ENCODE measurements around the gene ERMAP.
"Not testable (repeated sequence)": the region's sequence is repeated elsewhere in the genome, so short reads cannot be mapped to it uniquely, and the experiment has no call there.

The ERMAP gene

DNA sequence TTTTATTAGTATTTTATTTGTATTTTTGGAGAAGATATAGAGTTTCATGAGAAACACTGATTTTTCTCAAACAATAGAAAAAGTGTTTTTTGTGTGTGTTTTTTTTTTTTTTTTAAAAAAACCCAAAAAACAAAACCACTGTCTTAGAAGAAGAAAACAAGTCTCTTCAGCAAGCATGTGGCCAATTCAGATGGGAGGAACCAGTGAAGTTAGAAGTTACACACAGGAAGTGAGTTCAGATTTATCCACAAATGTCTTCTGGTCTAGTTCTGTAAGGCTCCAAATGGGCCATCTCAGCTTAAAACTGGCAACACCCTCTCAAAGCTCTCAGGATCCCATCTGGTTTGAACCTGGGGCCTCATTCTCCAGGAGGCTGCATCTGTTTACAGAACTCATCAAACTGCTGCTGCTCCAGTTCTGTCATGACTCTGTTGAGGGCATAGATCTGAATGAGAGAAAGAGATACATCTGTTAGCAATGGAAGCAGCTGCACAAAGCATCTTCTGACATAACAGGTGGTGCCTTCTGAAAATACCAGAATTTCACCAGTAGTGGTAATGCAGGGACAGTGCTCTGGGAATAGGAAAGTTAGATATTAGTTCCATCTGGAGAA is 9.8 kb upstream of the ERMAP start:
- peak; percentile 79 for DNase-seq

GRCh38 chr1:42814815-42815214 is 2.1 kb upstream of the ERMAP start:
- DNase-seq = not testable (repeated sequence)

DNA sequence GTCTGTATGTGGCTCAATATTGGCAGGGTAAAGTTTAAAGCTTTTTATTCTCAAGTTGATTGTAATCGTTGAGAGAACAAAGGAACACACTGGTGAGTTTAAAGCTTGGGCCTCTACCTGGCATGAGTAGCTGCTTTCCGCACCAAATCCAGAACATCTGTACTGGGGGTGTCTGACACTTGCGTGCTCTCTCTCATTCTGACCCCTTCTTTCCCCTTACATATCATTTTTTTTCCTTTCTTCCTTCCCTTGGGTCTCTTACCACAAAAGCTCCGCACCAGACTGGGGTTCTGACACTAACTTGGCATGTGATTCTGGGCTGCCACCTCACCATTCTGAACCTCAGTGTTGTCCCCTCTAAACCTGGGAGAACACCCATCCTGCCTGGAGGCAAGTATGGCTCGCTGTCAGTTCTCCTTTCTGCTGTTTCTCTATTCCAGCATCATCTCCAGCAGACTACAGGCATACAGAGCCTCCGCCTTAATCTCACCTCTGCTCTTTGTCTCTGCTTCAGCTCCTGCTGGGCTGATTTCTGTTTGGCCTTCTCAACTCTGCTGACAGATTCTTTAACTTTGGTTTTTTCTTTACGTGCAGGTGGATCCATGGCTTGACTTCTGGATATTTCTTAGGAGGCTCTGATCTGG is 859 bp upstream of the ERMAP start:
- no peak for DNase-seq

DNA sequence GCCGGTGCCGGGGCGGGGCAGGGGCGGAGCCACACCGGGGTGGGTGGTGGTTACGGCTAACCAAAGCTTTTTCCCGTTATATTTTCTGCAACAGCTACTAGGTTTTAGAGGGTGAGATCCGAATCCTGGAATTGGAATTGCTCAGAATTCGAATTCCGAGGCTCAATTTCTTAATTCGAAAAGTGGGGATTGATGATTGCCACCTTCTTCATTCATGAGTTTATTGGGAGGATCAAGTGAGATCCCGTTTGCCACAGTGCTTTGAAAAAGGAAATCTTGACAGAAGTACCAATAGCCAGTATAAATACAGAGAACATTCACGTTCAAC is 482 bp downstream of the ERMAP start:
- DNase-seq = no peak

GRCh38 chr1:42817976-42818375 is 1.1 kb downstream of the ERMAP start:
- DNase-seq = no peak

DNA sequence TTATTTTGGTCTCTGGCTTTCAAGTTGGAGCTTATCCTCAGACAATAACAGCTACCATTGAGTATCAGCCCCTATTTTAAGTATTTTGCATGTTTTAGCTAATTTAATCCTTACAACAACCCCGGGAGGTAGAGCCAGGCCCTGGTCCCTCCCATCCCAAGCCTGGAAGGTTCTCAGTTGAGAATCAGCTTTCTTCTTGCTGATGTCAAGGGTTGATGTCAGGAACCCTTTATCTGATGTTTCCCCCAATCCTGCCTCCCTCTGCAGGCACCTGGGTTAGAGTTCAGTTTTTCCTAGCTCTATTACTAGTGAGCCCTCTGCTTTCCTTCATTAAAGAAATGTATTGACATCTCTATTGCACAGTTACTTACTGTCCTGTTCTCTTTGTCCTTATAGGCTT is 3.9 kb downstream of the ERMAP start:
- no peak for DNase-seq

GRCh38 chr1:42821690-42822089 is 4.8 kb downstream of the ERMAP start:
- no peak for DNase-seq

- no peak for DNase-seq
Measured at GRCh38 chr1:42822800-42823392, 6.0 kb downstream of the ERMAP start.

GRCh38 chr1:42824481-42825035 is 7.6 kb downstream of the ERMAP start:
- no peak for DNase-seq

GRCh38 chr1:42825036-42825851 is 8.3 kb downstream of the ERMAP start:
- no peak for DNase-seq

DNA sequence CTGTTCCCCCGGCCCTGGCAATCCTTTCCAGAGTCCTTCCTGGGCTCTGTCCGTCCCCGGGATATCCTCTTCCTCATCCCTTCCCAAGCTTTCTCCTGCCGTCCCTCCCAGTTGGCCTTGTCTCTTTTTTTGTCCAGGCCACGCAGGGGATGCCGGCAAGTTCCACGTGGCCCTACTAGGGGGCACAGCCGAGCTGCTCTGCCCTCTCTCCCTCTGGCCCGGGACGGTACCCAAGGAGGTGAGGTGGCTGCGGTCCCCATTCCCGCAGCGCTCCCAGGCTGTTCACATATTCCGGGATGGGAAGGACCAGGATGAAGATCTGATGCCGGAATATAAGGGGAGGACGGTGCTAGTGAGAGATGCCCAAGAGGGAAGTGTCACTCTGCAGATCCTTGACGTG is 13.7 kb downstream of the ERMAP start:
- DNase-seq = no peak

- no peak for DNase-seq
Measured at GRCh38 chr1:42831273-42831672, 14.4 kb downstream of the ERMAP start.

DNA sequence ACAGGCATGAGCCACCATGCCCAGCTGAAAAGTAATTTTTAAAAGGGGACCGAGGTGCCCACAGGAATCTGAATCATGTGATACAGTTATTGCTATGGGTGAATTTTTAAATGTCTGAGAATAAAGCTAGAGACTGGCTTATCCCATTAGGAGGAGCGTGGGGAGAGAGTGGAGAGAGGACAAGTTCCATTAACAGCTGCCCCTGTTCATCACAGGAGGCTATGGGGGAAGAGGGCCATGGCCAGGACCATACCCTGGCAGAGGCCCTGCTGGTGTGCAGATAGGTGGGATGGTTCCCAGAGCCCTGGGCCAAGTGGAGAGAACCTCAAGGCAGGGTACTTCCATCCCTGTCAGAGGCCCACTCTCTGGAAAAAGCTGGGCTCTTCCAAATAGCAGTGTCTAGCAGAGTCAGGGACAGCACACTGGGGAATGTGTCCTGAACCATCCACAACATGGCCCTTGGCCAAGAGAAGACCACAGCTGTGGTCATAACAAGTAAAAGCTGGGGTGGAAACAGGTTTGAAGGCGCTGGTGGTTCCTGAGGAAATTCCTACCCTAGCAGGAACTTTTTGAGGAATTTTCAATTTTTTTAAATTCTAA is 15.8 kb downstream of the ERMAP start:
- DNase-seq = no peak

- no peak for DNase-seq
Measured at GRCh38 chr1:42833981-42834380, 17.1 kb downstream of the ERMAP start.

- DNase-seq = no peak
Measured at GRCh38 chr1:42834803-42835202, 17.9 kb downstream of the ERMAP start.

GRCh38 chr1:42835422-42835821 is 18.5 kb downstream of the ERMAP start:
- no peak for DNase-seq

GRCh38 chr1:42837709-42838108 is 20.8 kb downstream of the ERMAP start:
- no peak for DNase-seq

DNA sequence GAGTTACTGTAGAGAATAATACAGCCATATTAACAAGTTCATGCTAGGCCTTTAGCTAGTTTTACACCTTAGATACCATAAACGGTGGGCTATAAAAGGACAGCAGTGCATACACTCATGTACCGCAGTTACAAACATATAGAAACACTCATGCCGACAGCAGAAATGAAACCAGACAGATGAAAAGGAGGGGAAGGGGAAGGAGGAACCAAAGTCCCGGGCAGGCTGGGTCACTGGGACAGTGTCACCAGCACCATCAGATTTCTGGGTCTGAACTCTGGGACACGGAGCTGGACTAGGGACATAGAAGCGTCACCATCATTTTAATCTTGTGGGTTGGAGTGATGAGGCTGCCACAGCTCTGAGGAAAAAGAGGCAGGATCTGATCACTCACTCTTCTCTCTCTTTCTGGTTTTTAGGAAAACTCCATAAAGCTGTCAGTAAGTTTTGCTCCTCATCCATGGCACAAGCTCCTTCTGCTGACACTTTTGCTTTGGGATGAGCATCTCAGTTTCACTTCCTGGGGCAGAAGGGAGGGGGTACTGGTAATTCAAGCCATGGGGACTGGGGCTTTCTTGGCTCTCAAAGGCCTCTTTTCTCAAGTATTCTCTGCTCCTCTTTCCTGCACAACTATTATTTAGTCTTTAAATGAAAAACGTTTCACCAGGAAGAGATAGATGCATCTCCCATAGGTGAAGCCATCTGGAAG is 21.7 kb downstream of the ERMAP start:
- no peak for DNase-seq

- no peak for DNase-seq
Measured at GRCh38 chr1:42841010-42841409, 24.1 kb downstream of the ERMAP start.

- no peak for DNase-seq
Measured at GRCh38 chr1:42841440-42842147, 24.7 kb downstream of the ERMAP start.

GRCh38 chr1:42844592-42845140 is 27.7 kb downstream of the ERMAP start:
- DNase-seq = no peak

DNA sequence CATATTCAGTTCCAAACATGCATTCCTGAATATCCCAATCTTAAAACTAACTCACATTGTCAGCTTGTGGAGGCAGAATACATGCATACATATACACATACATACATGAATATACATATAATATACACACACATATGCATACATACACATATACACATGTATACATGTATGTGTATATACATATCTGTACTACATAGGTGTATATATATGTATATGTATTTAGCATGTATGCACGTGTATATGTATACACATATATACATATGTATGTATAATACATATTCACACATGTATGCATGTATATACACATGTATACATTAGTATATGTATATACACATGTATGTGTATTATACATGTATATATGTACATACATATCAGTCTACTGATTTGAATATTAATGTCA is 28.3 kb downstream of the ERMAP start:
- DNase-seq = no peak
